ENCODE data around the gene TMOD3. TPM values are rescaled to one million over a fixed set of nuclear protein-coding genes. Genes with fewer than 3 reads are reported as not detected.

Gene TMOD3
- total RNA-seq, 6 experiments from 2014 or later, result 15.0 to 32.2 (median 20.6) TPM

DNA sequence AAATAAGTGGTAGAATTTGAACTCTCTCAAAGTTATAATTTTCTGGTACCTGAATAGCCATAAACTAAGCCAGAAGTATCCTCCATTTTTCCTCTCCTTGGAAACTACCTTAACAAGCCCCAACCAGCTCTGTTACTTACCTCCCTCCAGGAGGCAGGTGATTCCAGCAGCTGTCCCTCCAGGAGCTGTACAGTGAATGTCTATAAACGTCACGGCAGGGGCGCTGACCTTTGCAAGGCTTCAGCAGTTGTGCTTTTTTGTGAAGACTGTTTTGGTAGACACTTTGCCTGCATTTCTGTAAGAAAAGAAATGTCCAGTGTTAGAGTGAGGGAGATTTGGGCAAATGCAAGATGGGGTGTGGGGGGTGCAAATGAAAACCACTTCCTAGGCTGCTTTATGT, 75.0 kb downstream of the TMOD3 start:
- Histone ChIP-seq H3K27me3 (no peaks in the 10 kb centered on the region), H3K36me3 (peaks cover 0 to 60% (median 11%) of the 10 kb centered on the region in 4 donors), H3K27ac (no peak overlapping the region), H3K4me3 (no peak overlapping the region), H3K9me3 (no peaks in the 10 kb centered on the region), H3K4me1 (peaks cover 0 to 18% (median 9%) of the 10 kb centered on the region in 4 donors)
- DNase-seq (no peak), ATAC-seq (no peak)
- 17% methylated on average over 1 of the region's 3 CpGs for WGBS (ENCODE audit: insufficient coverage, low coverage, low lambda C conversion rate, missing lambda C conversion rate)
- TF ChIP-seq, protein P1, sequence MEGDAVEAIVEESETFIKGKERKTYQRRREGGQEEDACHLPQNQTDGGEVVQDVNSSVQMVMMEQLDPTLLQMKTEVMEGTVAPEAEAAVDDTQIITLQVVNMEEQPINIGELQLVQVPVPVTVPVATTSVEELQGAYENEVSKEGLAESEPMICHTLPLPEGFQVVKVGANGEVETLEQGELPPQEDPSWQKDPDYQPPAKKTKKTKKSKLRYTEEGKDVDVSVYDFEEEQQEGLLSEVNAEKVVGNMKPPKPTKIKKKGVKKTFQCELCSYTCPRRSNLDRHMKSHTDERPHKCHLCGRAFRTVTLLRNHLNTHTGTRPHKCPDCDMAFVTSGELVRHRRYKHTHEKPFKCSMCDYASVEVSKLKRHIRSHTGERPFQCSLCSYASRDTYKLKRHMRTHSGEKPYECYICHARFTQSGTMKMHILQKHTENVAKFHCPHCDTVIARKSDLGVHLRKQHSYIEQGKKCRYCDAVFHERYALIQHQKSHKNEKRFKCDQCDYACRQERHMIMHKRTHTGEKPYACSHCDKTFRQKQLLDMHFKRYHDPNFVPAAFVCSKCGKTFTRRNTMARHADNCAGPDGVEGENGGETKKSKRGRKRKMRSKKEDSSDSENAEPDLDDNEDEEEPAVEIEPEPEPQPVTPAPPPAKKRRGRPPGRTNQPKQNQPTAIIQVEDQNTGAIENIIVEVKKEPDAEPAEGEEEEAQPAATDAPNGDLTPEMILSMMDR (IDR thresholded peaks at IDR 0.05), result no peak
- intact Hi-C loops (cut with DNase I), result no loop called here

- no peak for ATAC-seq
Observed at GRCh38 chr15:51904931-51905330, 75.5 kb downstream of the TMOD3 start.

DNA sequence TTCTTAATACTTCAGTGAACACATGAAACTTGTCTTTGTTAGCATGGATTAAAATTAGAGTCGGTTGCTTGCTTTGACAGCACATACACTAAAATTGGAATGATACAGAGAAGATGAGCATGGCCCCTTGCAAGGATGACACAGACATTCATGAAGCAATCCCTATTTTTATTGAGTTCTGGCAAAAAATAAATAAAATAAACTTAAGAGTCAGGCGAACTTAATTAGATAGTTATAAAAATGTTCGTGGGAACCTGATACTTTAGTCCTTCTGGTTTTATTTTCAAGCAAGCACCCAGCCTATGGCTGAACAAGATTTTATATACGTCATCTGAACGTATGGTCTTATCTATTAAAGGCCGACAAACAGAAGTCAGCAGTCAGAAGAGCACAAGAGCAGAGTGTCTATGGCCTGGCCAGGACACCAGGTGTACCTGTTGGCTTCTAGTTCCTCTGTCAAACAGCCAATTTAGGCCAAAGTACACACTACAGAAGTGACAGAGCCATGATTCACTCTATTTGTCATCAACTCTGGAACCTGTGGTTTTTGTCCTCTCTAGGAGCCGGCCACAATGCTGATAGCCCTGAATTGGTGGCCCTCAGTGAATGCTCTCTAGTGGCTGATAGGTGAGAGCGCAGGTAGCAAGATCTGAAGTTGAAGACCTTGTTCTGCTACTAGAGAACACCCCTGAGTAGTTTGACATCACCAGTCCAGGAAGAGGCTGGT, 77.8 kb downstream of the TMOD3 start:
- ATAC-seq, result peak; percentile 93 to 99 (median 96)
- no peak overlapping the region for H3K4me3 ChIP-seq
- intact Hi-C loops (cut with DNase I), result no loop called here
- no peaks in the 10 kb centered on the region for H3K27me3 ChIP-seq
- H3K4me1 ChIP-seq, result peaks cover 0 to 23% (median 9%) of the 10 kb centered on the region in 4 donors
- peaks cover 0 to 47% (median under 1%) of the 10 kb centered on the region in 4 donors for H3K36me3 ChIP-seq
- peak overlapping the region; percentile 58 to 79 (median 70) for H3K27ac ChIP-seq
- peak; percentile 46 to 79 (median 64) for DNase-seq
- H3K9me3 ChIP-seq, result no peaks in the 10 kb centered on the region
- TF ChIP-seq POLR2A (IDR thresholded peaks at IDR 0.05), result no peak
- TF ChIP-seq, protein P1 (IDR thresholded peaks at IDR 0.05), result peak; percentile 28 to 51 (median 44)
- 35% methylated on average over 7 of the region's 8 CpGs for WGBS (ENCODE audit: insufficient coverage, low coverage, low lambda C conversion rate, missing lambda C conversion rate)

More at GRCh38 chr15:51904931-51905330, 75.5 kb downstream of the TMOD3 start:
- WGBS (ENCODE audit: insufficient coverage, low coverage, low lambda C conversion rate, missing lambda C conversion rate), result 49% methylated on average over 3 of the region's 4 CpGs
- Histone ChIP-seq H3K36me3 (peaks cover 0 to 60% (median 11%) of the 10 kb centered on the region in 4 donors), H3K27ac (no peak overlapping the region), H3K4me3 (no peak overlapping the region), H3K27me3 (no peaks in the 10 kb centered on the region), H3K4me1 (peaks cover 0 to 18% (median 9%) of the 10 kb centered on the region in 4 donors), H3K9me3 (no peaks in the 10 kb centered on the region)
- intact Hi-C loops (cut with DNase I), result no loop called here
- DNase-seq, result no peak
- TF ChIP-seq POLR2A (IDR thresholded peaks at IDR 0.05), result no peak
- TF ChIP-seq, protein P1 (IDR thresholded peaks at IDR 0.05), result no peak

- peaks cover 0 to 23% (median 9%) of the 10 kb centered on the region in 4 donors for H3K4me1 ChIP-seq
- peaks cover 0 to 38% (median 0%) of the 10 kb centered on the region in 4 donors for H3K36me3 ChIP-seq
- H3K27me3 ChIP-seq, result no peaks in the 10 kb centered on the region
- intact Hi-C loops (cut with DNase I), result no loop called here
- no peaks in the 10 kb centered on the region for H3K9me3 ChIP-seq
- WGBS (ENCODE audit: insufficient coverage, low coverage, low lambda C conversion rate, missing lambda C conversion rate), result 100% methylated on average over 1 of the region's 1 CpG
- DNase-seq (no peak), ATAC-seq (peak in 1 of 4 donors; percentile 29)
- no peak for TF ChIP-seq POLR2A (IDR thresholded peaks at IDR 0.05)
- TF ChIP-seq, protein P1 (IDR thresholded peaks at IDR 0.05), result no peak
- no peak overlapping the region for H3K4me3 ChIP-seq
- H3K27ac ChIP-seq, result peak overlapping the region; percentile 28 to 79 (median 70)
Observed at GRCh38 chr15:51908316-51908715, 78.9 kb downstream of the TMOD3 start.

Measured in right lobe of liver (tissue), 6 donors.